Stimulated activated CD8-positive, alpha-beta memory T cell treated with anti-CD3 and anti-CD28 coated beads, Interleukin-12 subunit alpha, Interleukin-12 subunit beta, amount 100 ng/mL, for 24 hours (primary cell): ENCODE measurements around the gene LGR5.

Experiments
- DNase-seq: peaks from one replicate; pipeline ENCODE4 v3.0.0-alpha.2; 2020; ENCODE audit errors: extremely low read depth

LGR5 gene

DNA sequence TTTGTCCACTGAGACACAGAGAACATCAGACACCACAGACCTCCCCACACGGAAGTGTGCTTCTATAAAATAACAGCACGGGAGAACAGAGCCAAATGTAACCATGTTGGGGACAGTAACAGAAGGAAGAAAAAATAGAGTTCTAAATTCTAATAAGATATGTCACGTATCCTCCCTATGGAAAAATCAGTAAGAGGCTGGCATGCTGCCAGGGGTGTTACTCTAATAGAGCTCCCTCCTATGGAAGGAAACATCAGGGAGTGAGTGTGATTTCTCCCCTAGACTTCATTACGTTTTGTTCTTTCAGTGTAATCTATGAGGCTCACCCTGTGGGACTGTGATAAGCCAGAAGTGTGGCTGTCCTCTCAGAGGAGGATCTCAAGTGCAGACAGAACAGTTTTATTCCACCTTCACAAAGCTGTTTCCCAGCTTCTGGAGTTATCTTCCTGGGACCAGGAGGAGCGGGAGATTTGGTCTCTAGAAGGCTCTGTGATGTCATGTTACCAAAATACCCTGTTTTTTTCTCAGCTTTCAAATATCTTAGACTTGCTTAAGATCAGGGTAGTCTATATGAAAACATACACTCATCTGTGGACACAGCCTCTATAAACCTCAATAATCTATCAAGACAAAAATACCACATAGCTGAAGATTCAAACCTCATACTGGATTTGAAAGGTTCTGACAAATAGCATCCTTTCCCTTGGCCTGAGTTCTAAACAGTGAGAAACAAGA is 154.8 kb downstream of the LGR5 start:
- no peak for DNase-seq

DNA sequence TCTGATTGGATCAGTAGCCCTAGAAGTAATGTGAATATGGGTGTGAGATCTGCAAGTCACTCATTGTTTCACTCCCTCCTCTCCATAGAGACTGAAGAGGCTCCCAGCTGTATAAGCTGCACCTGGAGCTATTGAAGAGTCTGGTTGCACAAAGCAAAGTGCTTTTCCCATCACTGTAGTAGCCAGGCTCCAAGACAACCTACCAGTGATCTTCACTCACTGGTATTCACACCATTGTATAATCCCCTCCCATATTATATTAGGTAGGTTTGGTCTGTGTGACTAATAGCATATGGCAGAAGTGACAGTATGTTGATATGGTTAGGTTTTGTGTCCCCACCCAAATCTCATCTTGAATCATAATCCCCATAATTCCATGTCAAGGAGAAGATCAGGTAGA is 159.6 kb downstream of the LGR5 start:
- DNase-seq: no peak

DNA sequence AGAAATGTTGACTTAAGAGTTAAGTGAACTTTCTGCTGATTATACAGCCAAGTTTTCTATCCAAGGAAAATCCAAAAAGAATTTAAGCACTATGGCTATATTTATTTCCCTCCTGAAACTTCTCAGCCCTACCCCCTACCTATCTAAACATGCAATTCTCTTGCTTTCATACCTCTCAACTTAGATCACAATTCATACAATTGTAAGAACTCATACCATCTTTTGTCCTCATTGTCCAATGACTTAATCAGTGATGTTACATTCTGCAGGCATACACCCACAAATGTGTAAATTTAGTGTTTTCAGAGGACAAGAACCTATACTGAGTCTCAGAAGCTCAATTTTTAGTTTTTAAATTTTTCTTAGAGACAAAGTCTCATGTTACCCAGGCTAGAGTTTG is 161.9 kb downstream of the LGR5 start:
- DNase-seq: no peak

DNA sequence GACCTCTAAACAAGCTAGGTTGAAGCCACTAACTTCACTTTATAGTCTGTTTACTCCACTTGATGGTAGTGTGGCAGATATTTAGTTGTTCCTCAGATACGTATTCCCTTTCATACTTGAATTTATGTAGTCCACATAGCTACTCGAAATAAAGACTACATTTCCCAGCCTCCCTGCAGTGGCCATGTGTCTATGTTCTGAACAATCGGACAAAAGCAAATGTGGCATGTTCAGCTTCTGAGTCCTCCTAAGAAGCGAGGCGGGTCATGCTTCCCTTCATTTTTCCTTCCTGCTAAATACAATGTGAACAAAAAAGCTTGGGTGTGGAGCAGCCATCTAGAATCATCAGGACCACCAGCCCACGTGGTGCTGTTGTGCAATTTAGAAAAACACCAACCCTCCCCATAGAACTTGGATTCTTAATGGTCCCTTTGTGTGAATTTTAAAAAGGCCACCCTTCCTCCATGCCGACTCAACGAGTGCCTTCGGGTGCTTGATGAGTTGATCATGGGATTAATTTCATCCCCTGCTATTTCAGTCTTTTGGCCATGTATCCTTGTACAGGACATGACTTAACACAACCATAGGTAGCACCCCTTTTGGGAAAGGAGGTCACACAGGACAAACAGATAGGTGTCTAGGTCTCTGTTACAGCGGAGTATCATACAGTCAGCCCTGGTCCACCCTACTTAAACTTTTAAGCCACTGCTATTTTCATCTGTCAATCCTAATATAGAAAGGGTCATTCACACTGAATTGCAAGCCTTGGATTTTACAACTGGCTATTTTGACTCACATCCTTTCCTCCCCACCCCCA is 163.4 kb downstream of the LGR5 start:
- no peak for DNase-seq

DNA sequence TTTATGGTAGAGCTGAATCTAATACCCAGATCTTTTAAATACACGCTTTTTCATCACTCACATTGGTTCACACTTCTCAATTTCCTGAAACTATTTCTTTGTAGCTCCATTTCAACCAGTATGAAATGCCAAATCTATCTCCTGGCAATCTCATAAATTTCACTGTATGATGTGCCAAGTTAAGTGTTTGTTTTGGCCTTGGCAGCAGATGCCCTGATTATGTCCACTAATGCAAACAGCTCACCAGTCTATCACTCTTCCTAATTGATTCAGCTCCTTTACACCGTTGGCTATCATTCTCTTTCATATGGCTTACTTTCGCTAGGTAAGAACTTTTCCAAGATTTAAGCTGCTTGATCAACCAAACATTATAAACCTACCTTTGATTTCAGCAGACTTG is 165.4 kb downstream of the LGR5 start:
- DNase-seq: no peak

DNA sequence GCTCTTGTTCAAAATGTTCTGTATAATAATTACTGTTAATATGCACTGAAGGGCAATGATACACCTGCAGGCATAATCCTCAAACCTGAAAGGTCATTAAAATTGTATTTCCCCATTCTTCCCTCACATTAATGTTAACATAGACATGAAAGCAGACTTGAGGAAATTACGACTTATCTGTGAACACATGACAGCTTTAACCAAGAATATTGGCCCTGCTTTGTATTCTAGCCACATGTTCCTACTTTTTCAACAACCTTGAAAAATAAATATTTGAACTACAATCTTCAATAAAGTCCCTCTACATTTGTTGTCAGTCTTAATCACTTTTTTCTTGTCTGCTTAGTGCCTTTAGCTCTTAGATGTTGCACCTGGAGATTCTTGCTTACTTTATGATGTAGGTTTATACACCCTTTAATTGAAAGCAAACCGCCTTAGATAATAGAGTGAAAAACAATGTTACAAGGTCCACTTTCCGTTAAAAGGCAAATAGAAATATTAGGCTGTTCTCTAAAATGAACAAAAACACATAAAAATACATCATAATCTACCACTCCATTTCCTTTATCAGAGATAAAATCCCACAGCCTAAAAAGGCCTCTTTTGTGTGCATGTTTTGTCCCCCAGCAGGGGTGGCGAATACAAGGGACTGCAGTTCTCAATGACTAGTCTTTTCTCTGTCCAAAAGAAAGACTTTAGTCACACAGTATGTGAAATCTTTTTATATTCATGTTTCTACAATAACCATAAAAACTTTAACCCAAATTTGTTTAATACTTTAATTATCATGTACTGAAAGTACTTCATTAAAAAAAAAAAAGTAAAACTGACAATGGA is 168.1 kb downstream of the LGR5 start:
- no peak for DNase-seq

DNA sequence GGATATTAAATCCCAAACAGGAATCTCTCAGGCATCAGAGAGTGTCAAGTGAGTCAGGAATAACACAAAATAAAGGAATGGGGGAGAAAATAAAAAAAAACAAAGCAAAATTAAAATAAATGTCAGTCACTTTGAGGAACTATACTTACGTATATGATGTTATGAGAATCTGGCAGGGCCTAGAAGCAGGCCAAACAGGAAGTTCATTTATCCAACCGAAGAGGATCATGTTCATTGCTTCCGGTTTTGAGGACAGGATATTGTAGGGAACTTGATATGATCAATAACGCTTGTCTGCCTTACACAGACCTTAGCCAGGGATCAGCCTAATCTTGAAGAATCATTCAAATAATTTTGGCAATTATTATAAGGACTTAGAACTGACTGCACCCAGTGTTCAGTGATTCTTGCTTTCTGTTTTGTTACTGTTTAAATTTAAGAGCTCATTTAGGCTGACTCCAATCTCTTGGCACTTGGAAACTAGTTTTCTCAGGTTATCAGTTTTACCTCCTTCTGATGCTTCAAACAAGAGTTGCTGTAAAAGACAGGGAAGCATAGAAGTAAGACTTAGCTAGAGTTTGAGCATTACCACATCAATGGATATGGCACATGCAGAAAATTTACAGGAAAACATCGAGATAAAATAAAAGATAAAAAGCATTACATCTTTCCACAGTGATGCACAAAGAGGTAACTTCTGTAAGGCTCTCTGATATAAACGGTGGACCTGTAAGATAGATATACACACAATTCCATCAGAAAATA is 170.6 kb downstream of the LGR5 start:
- DNase-seq: no peak

DNA sequence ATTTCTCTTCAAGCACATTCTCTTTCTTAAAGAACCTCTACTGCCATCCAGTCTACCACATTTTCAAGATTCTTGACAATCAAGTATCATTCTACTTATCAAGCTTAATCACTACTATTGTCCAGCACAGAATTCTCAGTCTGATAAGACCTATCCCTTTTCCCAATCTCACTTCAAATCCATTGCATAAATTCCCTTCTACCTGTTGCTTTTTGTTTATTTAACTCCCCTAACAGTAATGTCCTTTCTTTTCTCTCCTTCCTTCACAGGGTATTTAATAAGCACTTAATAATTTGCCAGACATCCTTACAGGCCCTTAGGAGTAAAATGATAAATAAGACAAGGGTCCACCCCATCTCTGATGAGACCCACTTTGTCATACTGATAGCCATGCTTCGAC is 182.3 kb downstream of the LGR5 start:
- no peak for DNase-seq

DNA sequence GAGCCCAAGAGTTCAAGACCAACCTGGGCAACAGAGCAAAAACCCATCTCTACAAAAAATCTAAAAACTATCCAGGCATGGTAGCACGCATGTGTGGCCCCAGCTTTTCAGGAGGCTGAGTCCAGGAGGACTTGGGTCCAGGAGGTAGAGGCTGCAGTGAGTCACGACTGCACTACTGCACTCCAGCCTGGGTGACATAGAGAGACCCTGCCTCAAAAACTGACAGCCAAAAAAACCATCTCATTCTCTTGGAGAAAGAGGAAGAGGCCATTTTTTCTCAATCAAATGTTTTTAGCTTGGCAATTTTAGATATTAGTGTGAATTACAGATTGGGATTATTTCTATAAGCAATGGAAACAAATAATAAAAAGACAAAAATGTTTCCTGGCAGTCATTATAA is 185.9 kb downstream of the LGR5 start:
- no peak for DNase-seq

DNA sequence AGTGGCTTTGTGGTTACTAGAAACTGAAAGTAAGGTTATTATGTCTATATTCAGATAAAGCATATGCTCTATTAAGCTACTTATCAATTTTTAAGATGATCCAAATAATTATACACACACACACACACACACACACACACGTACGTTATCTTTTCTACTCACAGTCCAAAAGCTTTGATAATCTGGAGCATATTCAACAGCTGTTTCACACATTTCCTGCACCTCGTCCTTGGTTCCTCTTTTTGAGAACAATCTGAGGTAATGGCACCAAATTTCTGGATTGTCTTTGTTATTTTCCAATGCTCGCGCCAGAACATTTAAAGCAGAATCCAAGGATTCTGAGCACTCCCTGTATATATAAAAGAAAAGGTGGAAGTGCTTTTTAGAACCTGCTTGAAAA is 186.5 kb downstream of the LGR5 start:
- DNase-seq: no peak

DNA sequence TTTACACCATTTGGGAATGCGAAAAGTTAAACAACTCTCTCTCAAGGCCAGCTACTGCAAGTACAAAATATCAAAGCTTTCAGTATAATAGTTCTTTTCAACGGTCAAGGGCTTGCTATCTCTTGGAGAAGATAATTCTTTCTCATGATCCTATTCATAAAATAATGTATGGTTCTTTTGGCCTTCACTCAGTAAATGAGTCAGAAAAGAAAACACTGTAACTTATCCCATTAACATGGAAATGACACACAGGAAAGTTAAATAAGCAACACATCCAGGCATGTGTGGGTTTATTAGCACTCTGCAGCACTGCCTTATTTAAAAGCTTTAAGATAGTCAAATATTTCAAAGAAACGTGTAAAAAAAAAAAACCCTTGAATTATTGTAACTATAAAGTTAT is 187.2 kb downstream of the LGR5 start:
- no peak for DNase-seq

DNA sequence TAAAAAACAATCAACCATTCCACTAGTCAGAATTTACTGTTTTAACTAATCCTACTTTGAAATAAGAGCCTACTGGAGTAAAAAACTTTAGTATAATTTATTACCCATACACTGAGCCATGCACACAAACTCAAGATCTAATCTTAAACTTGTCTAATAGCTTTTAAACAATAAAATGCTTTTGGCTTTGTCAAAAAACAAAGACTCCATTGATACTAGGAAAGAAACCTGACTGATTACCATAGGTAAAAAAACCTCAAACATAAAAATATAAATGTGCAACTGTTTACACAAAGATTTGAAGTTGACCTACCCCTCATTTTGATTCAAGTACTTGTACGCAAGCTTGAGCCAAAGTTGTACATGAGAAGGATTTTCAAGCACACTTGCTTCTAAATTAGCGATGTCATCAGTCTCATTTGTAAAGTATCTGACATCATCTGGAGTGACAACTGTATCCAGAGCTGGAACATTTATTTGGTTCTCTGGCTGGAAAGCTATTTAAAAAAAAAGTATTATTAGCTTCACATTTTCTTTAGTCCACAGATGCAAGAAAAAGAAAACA is 187.9 kb downstream of the LGR5 start:
- no peak for DNase-seq
